ENCODE results near the gene GTF2E1. TPM values are rescaled to one million over a fixed set of nuclear protein-coding genes. Genes with fewer than 3 reads are reported as not detected.

GTF2E1 gene
- total RNA-seq: 21.9 TPM

GRCh38 chr3:120742198-120742848 lies at the start of gene GTF2E1, which contains the start of gene RABL3:
Gene GTF2E1, plus strand, starts transcription at chr3:120742744. Its CDS starts 7,809 bp downstream, at chr3:120750553.
Gene RABL3, minus strand, starts transcription at chr3:120742516. Its CDS starts 9 bp downstream, at chr3:120742507.

Small RNA genes lying within 50 kb of the gene (small RNA-seq; reads per million reads assigned to genes)
- gene MTCO1P29 (not detected), gene MTCO2P29 (not detected)

Other genes with a start within 250 kb of the GTF2E1 start
- gene NDUFB4, start 146.4 kb upstream of the GTF2E1 start, total RNA-seq: 44.3 TPM
- 0.69 TPM for gene HGD, start 60.5 kb upstream of the GTF2E1 start, total RNA-seq
- 21.9 TPM for gene RABL3, start 228 bp upstream of the GTF2E1 start, total RNA-seq
- gene STXBP5L, start 165.5 kb downstream of the GTF2E1 start, total RNA-seq: 23.8 TPM

All from diencephalon (tissue), 1 donor.